Pons (tissue), 1 donor: ENCODE measurements around the gene POU2F2.

Experiments used
- DNase-seq: peaks from one replicate; pipeline ENCODE4 v3.0.0-alpha.2; 2016; ENCODE audit warnings: low spot score

Gene POU2F2

DNA sequence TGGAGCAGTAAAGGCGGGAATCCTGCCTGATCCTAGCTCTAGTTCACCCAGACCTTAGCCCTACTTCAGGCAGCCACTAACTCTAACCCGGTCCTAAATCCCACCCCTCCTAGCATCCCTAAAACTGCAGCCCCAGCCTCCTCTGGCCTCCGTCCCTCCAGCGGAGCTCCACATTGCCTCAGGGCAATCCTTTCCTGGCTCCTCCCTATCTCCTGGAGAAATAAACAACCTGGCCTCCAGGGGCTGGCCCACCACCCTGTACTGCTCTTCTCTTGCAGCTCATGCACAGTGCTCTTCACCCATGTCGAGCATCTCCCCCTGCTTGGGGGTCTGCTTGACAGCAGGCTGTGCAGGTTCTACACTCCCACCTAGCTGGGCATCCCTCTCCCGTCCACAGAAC lies 6.7 kb downstream of the POU2F2 start:
- DNase-seq, result no peak

DNA sequence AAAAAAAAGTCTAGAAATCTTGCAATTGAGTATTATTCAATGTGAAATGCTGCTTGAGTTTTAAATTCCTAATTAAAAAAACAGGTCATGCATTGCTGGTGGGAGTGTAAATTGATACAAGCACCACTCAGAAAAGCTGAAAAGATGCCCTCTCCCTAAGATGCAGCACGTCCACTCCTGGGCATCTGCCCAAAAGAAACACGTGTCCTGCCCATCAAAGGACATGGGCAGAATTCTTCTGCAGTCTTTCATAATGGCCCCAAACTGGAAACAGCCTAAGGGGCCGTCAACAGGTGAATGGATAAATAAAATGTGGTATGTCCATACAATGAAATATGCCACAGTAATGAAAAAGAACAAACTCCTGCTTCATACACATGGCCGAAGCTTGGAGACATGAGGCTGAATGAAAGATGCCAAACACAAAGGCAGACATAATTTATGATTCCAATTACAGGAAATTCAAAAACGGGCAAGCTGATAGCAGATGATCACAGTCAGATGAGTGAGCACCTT lies 7.8 kb downstream of the POU2F2 start:
- DNase-seq, result no peak

DNA sequence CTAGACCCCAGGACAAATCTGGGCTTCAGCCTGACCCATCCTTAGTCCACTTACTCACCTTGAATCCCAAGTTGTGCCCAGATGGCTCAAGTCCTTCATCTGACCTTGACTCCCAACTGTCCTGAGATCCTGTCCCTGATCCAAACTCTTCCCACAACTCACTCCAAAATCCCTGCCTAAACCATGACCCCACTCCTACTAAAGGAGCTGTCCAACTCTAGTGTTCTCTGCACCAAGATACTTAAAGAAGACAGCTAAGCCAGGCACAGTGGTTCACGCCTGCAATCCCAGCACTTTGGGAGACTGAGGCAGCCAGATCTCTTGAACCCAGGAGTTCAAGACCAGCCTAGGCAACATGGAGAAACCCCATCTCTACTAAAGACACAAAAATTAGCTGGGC lies 8.5 kb downstream of the POU2F2 start:
- no peak for DNase-seq

DNA sequence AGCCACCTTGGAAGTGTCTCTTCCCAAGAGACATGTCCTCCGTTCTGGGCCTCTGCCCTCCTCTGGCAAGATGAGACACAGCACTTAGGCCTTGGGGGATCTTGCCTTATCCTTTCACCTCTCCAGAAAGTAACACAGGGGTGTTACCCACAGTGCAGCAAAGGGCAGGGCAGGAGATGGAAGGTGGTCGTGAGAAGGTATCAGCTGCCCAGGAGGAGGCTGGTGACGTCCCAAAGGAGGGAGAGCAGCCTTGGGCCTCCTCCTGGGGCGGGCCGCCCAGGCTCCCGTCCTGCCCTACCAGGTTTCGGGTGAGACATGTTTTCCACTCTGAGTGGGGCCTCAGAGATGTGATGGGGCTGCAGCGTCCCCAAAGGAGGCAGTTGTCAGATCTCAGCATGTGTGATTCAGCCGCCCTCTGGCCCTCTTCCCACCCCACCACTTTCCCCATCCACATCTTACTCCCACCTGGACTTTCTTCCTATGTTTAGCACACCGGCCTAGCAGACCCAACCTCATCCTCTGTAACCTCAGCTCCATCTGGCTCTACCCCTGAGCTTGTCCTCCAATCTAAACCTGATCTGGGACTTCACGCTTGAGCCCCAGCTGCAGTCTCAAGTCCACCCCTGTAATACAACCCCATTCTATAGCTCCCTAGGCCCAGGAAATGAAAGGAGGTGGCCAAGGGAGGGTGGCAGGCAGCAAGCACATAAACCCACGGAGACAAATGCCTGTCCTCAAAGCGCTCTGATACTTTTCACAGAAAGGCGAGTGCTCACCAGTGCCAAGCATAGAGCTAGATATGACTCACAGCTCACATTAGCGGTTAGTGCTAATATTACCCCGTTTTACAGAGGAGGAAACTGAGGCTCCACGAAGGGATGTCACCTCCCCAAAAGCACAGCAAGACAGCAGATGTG lies 9.3 kb downstream of the POU2F2 start:
- no peak for DNase-seq

DNA sequence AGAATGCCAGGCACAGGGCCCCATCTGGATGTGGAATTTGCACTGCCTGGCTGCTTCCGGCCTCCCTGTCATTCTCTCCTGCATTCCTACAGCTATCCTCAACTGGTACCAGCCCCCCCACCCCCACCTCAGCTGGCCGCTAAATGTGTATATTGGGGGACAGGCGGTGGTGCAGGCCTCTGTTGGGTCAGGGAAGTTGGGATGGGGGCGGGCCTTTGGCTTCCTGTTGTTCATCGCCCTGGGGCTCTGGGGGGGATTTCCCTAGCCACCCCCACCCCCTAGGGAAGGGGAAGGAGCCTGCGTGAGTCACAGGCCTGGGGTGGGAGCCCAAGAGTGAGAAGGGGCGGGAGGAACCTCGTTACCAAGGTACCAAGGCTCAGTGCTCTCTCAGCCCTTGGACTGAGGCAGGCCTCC lies 10.6 kb downstream of the POU2F2 start:
- DNase-seq, result peak; percentile 46

DNA sequence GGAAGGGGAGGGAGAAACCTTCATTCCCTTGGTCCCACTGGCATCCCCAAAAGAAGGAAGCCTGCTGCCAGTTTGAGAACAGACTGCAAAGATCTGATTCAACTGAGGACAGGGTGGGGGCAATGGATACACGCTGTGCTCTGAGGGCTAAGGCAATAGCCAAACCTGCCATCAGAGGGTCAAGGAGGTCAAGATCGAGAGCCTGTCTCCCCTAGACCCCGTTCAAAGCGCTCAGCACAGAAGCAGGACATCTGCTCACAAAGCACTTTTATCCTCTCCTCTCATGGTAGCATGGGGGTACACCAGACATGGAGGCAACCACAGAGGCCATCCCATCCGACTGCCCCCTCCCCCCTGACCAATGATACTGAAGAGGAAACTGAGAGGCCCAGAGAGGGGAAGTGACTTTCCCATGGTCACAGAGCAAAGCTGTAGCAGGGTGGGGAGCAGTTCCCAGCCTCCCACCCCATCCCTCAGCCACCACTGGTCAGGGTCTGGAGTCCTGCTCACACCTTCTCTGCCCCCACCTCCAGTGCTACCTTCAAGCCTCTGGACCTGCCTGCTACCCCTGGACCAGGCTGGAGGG lies 11.1 kb downstream of the POU2F2 start:
- no peak for DNase-seq

DNA sequence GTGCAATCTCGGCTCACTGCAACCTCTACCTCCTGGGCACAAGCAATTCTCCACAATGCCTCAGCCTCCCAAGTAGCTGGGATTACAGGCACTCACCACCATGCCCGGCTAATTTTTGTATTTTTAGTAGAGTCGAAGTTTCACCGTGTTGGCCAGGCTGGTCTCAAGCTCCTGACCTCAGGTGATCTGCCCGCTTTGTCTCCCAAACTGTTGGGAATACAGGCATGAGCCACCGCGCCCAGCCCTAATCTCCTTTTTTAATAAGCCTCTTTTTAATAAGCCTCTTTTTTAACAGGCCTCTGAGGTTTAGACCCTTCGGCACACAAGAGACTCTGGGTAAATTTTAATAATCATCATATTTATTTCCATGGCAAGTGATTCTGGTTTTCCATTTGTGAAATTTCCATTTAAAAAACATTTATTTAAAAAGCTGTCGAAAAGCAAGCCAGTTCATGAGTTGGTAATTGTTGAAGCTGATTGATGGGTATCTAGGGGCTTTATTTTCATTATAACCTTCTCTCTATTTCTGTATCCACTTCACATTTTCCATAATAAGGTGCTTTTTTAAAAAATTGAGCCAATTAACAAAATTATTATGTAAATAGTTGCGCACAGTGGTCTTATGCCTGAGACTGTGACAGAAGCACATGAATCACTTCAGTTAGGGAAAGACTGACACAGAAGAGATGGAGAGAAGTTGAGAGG lies 11.8 kb downstream of the POU2F2 start:
- DNase-seq, result no peak

DNA sequence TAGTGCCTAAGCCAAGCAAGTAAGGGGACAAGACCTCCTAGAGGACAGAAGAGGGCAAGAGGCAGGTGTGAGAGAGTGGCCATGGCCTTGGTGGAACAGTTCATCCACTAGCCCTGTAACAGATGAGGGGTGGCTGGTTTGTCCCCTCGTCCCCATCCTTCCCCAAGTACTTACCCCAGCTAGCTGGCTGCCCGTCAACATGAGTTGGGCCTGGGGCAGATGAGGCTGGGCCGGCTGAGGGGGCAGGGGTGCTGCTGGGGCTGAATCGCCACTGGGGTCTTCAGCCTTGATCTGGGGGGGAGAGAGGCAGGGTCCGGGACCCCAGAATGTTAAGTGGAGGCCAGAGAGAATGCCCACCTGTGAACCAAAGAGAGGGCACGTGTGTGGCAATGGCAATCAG lies 15.2 kb downstream of the POU2F2 start:
- no peak for DNase-seq

- no peak for DNase-seq
Observed at GRCh38 chr19:42116308-42117075, 15.8 kb downstream of the POU2F2 start.

DNA sequence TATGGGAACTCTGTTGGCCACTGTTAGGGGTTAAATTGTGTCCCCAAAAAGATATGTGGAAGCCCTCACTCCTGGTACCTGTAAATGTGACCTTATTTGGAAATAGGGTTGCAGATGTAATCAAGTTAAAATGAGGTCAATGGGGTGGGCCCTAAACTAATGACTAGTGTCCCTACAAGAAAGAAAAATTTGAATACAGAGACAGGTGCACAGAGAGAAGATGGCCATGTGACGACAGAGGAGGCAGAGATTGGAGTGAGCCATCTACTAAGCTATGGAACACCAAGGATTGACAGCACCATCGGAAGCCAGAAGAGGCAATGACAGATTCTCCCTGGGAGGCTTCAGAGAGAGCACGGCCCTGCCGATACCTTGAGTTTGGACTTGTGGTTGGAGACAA lies 16.5 kb downstream of the POU2F2 start:
- no peak for DNase-seq

DNA sequence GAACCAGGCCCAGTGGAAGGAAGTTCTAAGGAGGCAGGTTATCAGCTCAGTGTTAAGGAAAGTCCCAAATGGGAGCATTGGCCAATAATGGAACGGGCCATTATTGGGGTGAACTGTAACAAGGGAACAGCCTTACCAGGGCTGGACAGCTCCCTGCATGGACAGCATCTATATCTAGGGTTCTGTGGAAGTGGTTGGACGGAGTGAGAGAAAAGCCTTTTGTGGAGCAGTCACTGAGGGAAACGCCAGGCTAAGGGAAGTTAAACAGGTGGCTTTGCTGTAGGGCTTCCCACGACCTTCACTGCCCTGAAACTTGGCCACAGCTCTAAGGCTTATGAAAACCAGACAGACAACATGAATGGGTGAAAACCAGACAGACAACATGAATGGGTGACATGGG lies 17.0 kb downstream of the POU2F2 start:
- no peak for DNase-seq

DNA sequence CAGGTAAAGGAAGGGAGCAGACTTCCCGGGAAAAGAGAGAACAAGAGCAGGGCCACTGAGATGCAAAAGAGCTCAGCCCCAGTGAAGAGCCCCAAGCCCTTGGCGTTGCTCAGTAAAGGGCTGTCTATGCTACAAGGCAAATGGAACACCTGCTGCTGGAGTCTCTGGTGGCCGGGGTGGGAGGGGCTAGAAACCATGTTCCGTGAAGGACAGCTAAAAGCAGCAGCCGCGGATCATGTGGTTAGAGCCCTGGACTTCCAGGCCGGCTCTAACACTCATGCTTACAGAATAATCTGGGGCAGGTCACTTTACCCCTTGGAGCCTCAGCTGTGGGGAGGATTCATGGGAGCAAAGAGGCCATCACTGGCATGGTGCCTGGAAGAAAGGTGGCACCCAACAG lies 17.8 kb downstream of the POU2F2 start:
- no peak for DNase-seq

GRCh38 chr19:42113641-42114348 lies 18.5 kb downstream of the POU2F2 start:
- DNase-seq, result no peak

DNA sequence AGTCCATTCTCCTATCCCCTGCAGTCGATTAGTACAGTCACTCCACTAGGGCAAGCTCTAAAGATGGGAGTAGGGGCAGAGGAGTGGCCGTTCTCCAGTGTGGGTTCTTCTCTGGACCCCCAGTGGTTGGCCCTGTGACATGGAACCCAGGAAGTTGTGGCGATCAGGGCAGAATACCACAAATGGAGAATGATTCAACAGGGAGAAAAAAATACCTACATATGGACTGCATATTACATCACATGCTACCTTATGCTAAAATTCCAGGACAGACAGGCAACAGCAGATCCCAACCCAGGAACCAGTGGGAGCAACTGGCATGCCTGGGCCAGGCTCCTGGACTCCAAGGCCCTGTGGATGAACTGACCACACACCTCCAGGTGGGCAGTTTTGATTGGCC lies 20.4 kb downstream of the POU2F2 start:
- DNase-seq, result no peak

GRCh38 chr19:42111384-42111783 lies 20.9 kb downstream of the POU2F2 start:
- DNase-seq, result no peak

DNA sequence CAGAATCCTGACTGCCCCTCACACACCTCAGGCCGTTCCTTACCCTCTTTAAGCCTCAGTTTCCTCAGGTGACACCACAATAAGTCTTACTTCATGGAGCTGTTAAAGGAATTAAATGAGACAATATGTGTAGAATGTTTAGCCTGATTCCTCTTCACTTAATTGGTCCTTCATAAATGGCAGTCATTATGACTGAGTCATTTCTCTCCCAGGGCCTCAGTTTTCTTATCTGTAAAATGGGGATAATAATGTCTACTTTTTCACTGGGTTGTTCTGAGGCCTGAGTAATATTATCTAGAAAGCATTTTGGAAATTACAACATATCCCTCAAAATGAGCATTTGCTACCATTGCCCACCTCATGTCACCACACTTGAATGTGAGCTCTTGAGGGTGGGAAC lies 21.6 kb downstream of the POU2F2 start:
- DNase-seq, result no peak

DNA sequence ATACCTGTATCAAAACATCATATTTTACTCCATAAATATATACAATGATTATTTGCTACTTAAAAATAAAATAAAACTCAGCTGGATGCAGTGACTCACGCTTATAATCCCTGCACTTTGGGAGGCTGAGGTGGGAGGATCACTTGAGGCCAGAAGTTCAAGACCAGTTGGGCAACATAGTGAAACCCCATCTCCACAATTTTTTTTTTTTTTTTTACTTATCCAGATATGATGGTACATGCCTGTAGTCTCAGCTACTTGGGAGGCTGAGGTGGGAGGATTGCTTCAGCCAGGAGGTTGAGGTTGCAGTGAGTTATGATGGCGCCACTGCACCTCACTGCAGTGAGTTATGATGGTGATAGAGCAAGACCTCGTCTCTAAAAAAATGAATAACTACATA lies 22.4 kb downstream of the POU2F2 start:
- DNase-seq, result no peak

GRCh38 chr19:42108527-42109389 lies 23.5 kb downstream of the POU2F2 start:
- peak; percentile 68 for DNase-seq

- DNase-seq, result no peak
Observed at GRCh38 chr19:42105368-42105767, 26.9 kb downstream of the POU2F2 start.

GRCh38 chr19:42102877-42103276 lies 29.4 kb downstream of the POU2F2 start:
- DNase-seq, result no peak
